GM18951 (cell line): ENCODE measurements around the gene FBP1.

Source experiments
- POLR2A ChIP-seq: IDR thresholded peaks from 4 replicates; pipeline ENCODE4 v1.6.1; 2011; ENCODE audit warnings: mild to moderate bottlenecking; ENCODE audit not compliant: insufficient read length, insufficient read depth; ENCODE audit errors: extremely low read depth
- in situ Hi-C: fragments of 300-500 bp; cut with MboI; formaldehyde crosslinking; loops from one replicate; pipeline ENCODE4 v1.12.0; 2022; ENCODE audit warnings: low sequenced_read_pairs, mixed read lengths, inconsistent platforms; ENCODE audit not compliant: unreplicated experiment

The FBP1 gene

DNA sequence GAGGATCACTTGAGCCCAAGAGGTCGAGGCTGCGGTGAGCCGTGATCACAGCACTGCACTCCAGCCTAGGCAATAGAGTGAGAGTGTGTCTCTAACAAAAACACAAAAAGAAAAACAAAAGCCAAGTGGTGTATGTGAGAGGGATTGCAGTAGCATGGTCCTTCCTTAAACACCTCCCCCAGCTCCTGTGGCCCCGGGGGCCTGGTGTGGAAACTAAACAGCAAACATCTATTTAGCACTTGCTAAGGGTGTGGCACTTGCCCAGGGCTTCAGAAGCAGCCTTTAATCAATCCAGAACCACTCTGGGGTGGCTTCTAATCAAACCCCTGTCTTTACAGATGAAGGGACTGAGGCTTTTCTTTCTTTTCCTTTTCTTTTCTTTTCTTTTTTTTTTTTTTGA, 4.4 kb upstream of the FBP1 start:
- in situ Hi-C loops: no loop called here
- no peak for TF ChIP-seq POLR2A

DNA sequence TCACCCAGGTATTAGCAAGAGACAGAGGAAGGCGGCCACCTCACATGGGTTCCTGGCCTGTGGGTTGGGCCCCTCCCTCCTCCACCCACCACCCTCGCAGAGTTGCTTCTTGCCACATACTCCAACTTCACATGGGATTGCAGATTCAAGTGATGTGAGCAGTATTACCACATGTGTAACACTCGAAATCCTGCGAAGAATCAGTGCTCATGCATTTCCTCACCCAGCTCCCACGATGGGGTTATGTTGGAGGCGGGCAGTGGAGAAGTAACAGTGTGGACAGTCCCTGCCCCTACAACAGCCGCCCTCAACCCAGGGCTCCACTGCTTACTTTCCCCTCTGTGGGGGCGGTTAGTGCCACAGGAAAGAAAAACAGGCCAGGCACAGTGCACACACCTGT, 3.9 kb upstream of the FBP1 start:
- in situ Hi-C loops: no loop called here
- TF ChIP-seq POLR2A: no peak

DNA sequence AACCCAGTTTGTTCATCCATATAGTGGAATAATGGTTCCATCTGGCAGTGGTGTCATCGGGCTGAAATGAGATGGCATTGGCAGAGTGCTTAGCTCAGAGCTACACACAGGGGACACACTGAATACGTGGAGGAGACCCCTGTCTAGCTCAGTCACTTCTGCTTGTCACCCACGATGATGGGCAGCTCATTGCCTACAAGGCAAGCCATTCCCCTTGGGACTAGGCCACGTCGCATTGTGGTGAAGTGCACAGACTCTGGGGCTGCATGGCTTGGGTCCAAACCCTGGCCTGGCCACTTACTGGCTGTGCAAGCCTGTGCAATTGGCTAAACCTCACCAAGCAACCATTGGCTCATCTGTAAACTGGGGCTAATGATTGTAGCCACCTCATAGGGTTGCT, 3.2 kb upstream of the FBP1 start:
- no peak for TF ChIP-seq POLR2A
- in situ Hi-C loops: no loop called here

DNA sequence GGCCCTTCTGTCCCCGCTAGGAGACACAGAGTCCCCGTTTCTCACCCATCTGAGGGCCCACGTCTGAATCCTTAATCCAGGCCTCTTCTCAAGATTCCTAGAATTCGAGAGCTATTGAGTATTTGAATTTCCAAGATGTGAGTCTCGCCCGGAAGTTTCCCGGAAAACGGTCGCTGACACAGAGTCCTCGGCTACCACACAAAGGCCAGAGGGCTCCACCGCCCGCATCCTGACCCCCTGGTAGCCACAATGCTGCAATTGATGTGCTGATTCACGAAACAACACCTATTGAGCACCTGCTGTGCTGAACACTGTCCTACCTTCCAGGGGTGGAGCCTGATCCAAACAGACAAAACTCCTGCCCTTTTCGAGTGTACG, 670 bp upstream of the FBP1 start:
- in situ Hi-C loops: no loop called here

DNA sequence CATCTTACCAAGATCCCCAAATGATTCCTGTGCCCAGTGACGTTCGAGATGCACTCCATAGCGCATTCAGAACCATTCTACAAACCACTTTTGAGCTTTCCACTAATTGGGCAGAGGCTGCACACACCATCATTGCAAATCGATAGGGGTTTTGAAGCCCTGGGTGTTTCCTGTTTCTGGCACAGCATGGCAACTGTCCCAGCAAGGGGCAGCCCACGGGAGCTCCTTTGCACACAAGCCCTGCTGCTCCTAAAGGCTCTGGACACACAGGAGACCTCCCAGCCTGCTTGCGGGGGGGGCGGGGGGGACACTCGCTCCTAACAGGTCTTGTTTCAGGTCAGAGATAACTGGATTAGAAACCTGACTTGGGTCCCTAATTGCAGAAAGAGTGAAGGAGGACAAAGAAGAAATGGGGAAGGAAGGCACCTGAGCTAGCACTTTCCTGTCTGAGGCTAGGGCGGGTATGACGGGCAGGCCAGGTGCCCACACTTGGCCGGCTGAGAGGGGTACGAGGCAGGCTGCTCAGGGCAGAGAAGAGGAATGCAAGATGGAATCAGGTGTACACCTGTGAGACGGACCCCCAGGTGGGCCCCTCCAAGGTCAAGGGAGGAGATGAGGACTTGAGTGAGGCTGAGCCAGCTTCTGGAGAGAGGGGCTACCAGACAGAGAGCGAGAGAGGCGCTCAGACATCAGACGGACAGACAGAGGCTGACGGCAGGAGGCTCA, 820 bp downstream of the FBP1 start:
- TF ChIP-seq POLR2A: no peak
- in situ Hi-C loops: no loop called here

More for the DNA sequence above, 670 bp upstream of the FBP1 start:
- no peak for TF ChIP-seq POLR2A

DNA sequence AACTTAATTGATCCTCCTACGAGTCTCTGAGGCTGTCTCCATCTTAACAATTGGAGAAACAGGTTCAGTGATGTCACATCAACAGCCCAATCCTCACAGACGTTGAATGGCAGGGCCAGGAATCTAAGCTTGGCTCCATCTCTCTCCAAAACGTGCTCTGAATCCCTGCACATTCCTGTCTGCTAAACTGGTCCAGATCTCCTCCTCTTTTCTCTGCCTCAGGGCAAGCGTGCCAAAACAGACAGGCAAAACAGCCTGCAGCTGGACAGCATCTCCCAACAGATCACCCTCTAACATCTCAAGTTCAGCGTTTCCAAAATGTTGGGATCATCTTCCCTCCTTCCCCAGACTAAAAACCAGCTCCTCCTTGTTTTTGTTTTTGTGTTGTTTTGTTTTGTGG, 6.6 kb downstream of the FBP1 start:
- in situ Hi-C loops: no loop called here
- no peak for TF ChIP-seq POLR2A

DNA sequence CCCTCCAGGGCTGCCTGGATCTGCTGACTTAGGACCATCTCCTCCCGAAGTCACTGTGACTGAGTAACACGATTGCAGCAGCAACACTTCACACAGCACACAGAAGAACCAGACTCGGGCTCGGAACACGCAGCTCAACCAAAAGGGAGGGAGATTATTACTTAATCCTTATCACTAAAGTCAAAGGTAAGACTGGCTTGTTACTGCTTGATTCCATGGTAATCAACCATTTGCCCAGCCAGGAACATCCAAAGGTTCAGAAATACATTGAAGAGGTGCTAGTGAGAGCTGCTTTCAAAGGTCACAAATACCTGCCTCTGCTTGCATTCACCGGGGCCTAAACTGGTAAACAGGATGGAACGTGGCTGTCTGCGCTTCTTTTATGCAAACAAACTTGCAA, 7.7 kb downstream of the FBP1 start:
- TF ChIP-seq POLR2A: no peak
- in situ Hi-C loops: no loop called here

DNA sequence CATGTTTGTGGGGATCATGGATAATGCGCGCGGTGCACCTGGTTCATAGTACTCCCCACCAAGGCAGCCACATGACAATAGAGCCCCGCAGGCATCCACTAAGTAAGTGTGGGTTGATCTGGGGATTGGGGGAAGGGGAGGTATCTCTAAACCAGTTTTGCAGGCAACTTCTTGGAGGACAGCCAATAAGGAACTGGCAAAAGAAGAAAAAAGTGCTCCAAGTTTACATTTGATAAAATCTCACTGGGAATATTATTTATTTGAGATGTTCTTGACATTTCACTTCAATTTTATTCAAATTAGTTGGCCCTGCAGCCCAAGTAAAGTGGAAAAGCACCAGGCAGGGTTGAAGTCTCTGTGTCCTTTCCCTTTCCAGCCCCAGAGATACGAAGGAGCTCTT, 8.5 kb downstream of the FBP1 start:
- in situ Hi-C loops: no loop called here
- no peak for TF ChIP-seq POLR2A

DNA sequence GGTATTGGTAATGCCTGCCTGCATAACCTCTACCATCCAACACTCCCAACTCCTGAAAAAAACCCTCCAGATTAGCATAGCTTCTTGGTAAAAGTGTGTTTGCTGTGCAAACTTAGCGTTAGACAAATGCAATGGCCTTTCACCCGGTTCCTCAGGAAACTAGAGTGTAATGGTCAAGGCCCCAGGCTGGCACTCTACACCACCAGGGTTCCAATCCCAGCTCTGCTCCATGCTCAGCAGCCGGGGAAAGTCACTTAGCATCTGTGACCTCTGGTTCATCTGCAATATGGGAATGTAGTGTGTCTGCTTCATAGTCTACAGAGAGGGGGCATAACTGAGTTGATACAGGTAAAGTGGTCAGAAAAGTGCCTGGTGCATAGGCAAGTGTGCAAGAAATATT, 9.0 kb downstream of the FBP1 start:
- in situ Hi-C loops: no loop called here
- TF ChIP-seq POLR2A: no peak

DNA sequence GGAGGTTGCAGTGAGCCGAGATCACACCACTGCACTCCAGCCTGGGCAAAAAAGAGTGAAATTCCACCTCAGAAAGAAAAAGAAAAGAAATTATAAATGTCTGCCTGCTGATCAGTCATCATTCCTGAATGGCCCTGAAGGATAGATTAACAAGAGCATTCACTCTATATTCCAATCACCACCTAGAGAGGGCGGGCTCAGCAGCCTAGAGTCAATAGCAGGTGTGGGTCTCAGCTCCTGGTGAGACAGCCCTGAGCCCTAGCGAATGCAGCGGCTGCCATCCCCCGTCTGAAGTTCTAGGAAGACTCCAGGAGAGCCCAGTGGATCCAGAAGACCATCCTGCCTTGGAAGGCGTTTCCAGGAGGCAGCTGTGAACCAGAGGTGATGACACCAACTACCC, 12.0 kb downstream of the FBP1 start:
- no peak for TF ChIP-seq POLR2A
- in situ Hi-C loops: no loop called here

DNA sequence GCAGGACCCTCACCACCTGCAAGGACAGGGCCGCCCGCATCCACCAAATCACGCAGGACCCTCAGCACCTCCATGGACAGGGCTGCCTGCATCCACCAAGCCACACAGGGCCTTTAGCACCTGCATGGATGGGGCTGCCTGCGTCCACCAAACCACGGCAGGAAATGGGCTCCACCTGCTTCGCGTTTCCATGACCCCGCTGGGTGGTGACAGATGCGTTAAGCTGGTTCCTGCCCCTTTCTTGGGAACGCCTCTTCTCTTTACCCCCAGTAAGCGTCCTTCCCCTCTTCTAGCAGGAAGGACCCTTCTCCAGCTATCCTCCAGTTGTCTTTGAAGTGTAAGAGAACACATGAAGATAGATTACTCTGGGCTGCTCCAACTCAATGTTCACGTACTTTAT, 13.5 kb downstream of the FBP1 start:
- in situ Hi-C loops: no loop called here
- TF ChIP-seq POLR2A: no peak

DNA sequence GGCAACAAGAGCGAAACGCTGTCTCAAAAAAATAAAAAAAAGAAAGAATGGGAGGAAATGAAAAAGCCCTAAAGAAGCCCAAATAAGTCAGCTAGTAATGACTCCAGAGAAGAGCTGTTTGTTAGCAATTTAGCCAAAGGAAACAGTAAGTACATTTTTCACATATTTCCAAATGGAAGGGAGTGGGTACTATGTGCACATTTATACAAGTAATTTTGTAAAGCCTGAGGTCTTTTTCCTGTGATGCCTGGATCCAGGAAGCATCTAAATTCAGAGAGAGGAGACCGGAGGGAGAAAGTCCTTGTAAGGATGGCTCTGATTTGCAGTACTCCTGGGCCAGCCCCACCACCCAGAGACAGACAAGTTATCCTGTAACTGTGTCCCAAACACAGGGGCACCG, 14.7 kb downstream of the FBP1 start:
- in situ Hi-C loops: no loop called here
- TF ChIP-seq POLR2A: no peak

DNA sequence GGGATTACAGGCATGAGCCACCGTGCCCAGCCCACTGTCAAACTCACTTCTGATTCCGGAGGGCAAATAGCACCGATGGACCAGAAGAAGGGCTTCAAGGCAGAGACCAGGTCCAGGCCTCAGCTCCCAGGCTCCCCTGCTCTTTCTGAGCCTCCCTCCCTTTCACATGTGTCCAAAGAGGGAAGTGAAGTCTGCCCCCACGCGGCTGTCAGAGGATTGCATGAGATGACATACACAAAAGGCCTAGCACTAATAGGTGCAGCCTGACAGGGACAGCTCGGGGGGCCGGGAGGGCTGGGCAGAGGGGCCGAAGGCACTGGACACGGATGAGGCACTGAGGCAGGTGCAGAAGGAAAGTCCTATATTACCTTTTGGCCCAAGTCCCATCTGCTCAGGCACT, 16.1 kb downstream of the FBP1 start:
- no peak for TF ChIP-seq POLR2A
- in situ Hi-C loops: no loop called here

DNA sequence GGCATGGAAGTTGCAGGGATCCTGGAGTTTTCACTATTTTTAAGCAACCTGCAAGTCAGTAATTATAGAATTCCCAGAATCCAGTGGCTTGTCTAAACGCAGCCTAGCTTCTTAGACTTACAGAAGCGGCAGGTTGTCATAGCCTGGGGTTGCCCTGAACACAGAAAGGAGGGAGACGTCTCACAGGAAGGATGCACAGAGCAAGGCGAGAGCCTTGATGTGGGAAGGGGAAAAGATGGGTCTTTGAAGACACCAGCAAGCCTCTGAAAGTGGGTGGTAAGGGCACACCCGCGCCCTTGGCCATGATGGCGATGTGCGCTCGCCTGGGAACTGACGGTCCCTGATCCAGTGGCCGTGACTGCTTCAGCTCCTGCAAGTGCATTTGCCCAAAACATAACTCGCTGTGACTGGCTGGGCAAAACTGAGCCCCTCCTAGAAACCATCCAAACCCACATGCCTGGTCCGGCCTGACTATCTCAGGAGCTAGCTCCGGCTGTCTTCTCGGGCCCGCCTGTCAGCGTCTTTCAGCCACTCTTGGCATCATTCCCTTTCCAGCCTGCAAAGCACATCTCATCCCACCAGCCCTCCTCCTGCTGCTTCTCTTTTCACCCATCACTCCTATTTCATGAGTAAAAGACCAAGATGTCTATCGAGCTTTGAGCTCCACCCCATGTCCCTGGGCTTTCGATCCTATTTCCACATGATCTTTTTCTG, 17.1 kb downstream of the FBP1 start:
- in situ Hi-C loops: no loop called here

More for the DNA sequence above, 17.1 kb downstream of the FBP1 start:
- TF ChIP-seq POLR2A: no peak
